KMS-11 (cell line): ENCODE data around the gene HECW1.

Experiments used
- H2AFZ ChIP-seq: fragments of 200-600 bp; sonication (generic); 2 replicates; pipeline ENCODE4 v1.6.1; 2016; ENCODE audit warnings: antibody characterized with exemption, mixed run types, low read depth
- H3K27ac ChIP-seq: fragments of 200-600 bp; sonication (generic); 2 replicates; pipeline ENCODE4 v1.6.1; 2016; ENCODE audit warnings: mild to moderate bottlenecking, mixed run types
- H3K27me3 ChIP-seq: fragments of 200-600 bp; sonication (generic); 2 replicates; pipeline ENCODE4 v1.6.1; 2017; ENCODE audit warnings: mild to moderate bottlenecking, low read depth, mixed run types, moderate library complexity; ENCODE audit not compliant: insufficient read depth
- H3K36me3 ChIP-seq: fragments of 200-600 bp; sonication (generic); 2 replicates; pipeline ENCODE4 v1.6.1; 2017; ENCODE audit warnings: mild to moderate bottlenecking, mixed run types; ENCODE audit not compliant: insufficient read depth
- H3K4me1 ChIP-seq: fragments of 200-600 bp; sonication (generic); 2 replicates; pipeline ENCODE4 v1.6.1; 2016; ENCODE audit warnings: mild to moderate bottlenecking, low read depth, mixed run types; ENCODE audit not compliant: poor library complexity, severe bottlenecking
- H3K4me2 ChIP-seq: fragments of 200-600 bp; sonication (generic); 2 replicates; pipeline ENCODE4 v1.7.0; 2016; ENCODE audit warnings: mild to moderate bottlenecking, mixed run types
- H3K4me3 ChIP-seq: fragments of 200-600 bp; sonication (generic); IDR thresholded peaks from 2 replicates; pipeline ENCODE4 v1.6.1; 2017; ENCODE audit warnings: low read depth, low read length, mixed read lengths; ENCODE audit not compliant: insufficient read depth
- H3K79me2 ChIP-seq: fragments of 200-600 bp; sonication (generic); 2 replicates; pipeline ENCODE4 v1.6.1; 2016; ENCODE audit warnings: low read depth, mixed run types; ENCODE audit not compliant: insufficient read depth
- H3K9ac ChIP-seq: fragments of 200-600 bp; sonication (generic); 2 replicates; pipeline ENCODE4 v1.6.1; 2016; ENCODE audit warnings: mild to moderate bottlenecking, mixed run types
- H4K20me1 ChIP-seq: fragments of 200-600 bp; sonication (generic); 2 replicates; pipeline ENCODE4 v1.6.1; 2016; ENCODE audit warnings: mild to moderate bottlenecking, mixed run types; ENCODE audit not compliant: insufficient read depth
- CTCF ChIP-seq: fragments of 200-600 bp; sonication (generic); conservative IDR thresholded peaks from 2 replicates; pipeline ENCODE4 v1.6.1; 2017; ENCODE audit warnings: low read depth, mild to moderate bottlenecking, antibody characterized with exemption, low read length, moderate library complexity, mixed read lengths

HECW1 gene

DNA sequence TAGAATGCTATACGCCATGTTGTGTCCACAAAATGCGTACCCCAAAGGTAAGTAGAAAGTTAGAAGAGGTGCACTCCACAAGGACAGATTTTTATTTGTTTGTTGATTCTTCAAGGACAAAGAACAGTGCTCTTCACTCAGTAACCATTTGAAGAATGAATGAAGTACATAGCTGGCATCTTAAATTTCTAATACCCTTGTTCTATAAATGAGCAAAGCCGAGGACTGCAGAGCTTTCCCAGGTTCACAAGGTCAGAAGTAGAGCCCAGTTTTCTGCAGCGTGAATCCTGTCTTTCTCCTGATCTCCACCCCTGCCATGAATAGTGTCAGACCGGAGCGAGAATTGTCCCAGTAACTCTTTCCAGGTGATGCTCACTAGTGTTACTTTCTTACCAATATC lies 9.5 kb downstream of the HECW1 start:
- no peaks in the 10 kb centered on the region for H3K27me3 ChIP-seq
- H3K4me2 ChIP-seq, result no peak overlapping the region
- H3K79me2 ChIP-seq, result no peaks in the 10 kb centered on the region
- peaks cover 32% of the 10 kb centered on the region for H3K4me1 ChIP-seq
- no peak overlapping the region for H2AFZ ChIP-seq
- H3K9ac ChIP-seq, result no peak overlapping the region
- no peak overlapping the region for H3K27ac ChIP-seq
- no peaks in the 10 kb centered on the region for H3K36me3 ChIP-seq
- H4K20me1 ChIP-seq, result no peaks in the 10 kb centered on the region
- H3K4me3 ChIP-seq, result no peak overlapping the region
- TF ChIP-seq CTCF, result no peak

- H3K27ac ChIP-seq, result no peak overlapping the region; the same call in 1 of the 2 replicates
- H3K79me2 ChIP-seq, result no peaks in the 10 kb centered on the region
- no peaks in the 10 kb centered on the region for H3K27me3 ChIP-seq
- peaks cover 32% of the 10 kb centered on the region for H3K4me1 ChIP-seq
- no peaks in the 10 kb centered on the region for H3K36me3 ChIP-seq
- no peak overlapping the region for H3K4me3 ChIP-seq
- no peak overlapping the region for H3K9ac ChIP-seq
- no peak overlapping the region for H2AFZ ChIP-seq
- TF ChIP-seq CTCF, result no peak
- peak overlapping the region; percentile 33 for H3K4me2 ChIP-seq
- H4K20me1 ChIP-seq, result no peaks in the 10 kb centered on the region
Observed at GRCh38 chr7:43123457-43123856, 11.0 kb downstream of the HECW1 start.

DNA sequence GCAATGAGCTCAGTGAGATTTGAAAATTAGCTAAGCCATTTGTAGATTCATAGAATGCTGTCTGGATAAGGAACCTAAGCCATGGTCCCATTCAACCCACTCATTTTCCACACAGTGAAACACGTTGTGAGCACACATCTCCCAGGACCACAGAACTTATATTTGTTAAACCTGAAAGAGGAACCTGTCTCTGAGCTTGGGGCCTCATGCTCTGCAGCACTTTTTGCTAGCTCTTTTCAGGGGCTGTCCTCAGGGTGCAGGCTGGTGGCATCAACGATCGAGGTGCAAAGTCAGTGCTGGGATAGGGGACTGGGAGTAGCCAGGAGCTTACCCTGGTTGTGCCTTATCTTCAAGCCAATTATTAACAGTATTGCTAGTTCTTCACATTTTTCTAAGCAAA lies 11.9 kb downstream of the HECW1 start:
- Histone ChIP-seq H3K4me1 (peaks cover 32% of the 10 kb centered on the region), H3K4me2 (peak overlapping the region; percentile 33), H3K79me2 (no peaks in the 10 kb centered on the region), H2AFZ (no peak overlapping the region), H3K27ac (no peak overlapping the region), H3K9ac (no peak overlapping the region), H3K27me3 (no peaks in the 10 kb centered on the region), H3K36me3 (no peaks in the 10 kb centered on the region), H4K20me1 (no peaks in the 10 kb centered on the region), H3K4me3 (no peak overlapping the region)
- TF ChIP-seq CTCF, result no peak

DNA sequence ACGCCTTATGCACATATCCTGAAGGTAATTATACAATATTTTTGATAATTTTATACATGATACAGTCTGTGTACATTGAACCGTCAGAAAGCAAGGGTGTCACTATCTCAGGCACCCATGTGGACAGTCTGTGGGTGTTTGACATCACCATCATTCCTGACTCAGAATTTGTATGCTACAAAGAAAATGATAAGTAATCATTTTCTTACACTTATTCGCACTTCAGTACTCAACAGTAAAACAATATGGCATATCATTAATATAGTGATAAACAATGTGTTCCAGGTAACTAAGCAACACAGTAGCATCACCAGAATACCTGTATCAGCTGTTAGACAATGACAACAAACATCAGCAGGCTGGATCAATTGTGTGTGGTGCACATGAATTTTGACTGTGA lies 17.9 kb downstream of the HECW1 start:
- TF ChIP-seq CTCF, result no peak
- Histone ChIP-seq H3K4me1 (no peaks in the 10 kb centered on the region), H3K4me2 (no peak overlapping the region), H2AFZ (no peak overlapping the region), H3K27ac (no peak overlapping the region), H4K20me1 (no peaks in the 10 kb centered on the region), H3K79me2 (no peaks in the 10 kb centered on the region), H3K27me3 (no peaks in the 10 kb centered on the region), H3K9ac (no peak overlapping the region), H3K36me3 (no peaks in the 10 kb centered on the region), H3K4me3 (no peak overlapping the region)
